Keratinocyte (primary cell): ENCODE data around the gene IL1RAPL2.

ENCODE experiments used
- EZH2 ChIP-seq: IDR thresholded peaks from one replicate; pipeline ENCODE4 v1.6.1; 2012; ENCODE audit warnings: inconsistent platforms, mild to moderate bottlenecking, low read length, moderate library complexity
- TF ChIP-seq, protein P1 (sequence below), 3 experiments: IDR thresholded peaks in 1 of 3; conservative IDR thresholded peaks in 1 of 3; optimal IDR thresholded peaks in 1 of 3; 2 replicates in 2 of 3; 3 replicates in 1 of 3; pipeline versions ENCODE3 to v1.5.1; 2011; ENCODE audit warnings: low read length in 3 of 3, mild to moderate bottlenecking in 3 of 3, moderate library complexity in 2 of 3, control low read depth in 1 of 3, inconsistent platforms in 1 of 3; ENCODE audit not compliant: insufficient read depth in 2 of 3; ENCODE audit errors: extremely low read depth in 1 of 3

DNA sequence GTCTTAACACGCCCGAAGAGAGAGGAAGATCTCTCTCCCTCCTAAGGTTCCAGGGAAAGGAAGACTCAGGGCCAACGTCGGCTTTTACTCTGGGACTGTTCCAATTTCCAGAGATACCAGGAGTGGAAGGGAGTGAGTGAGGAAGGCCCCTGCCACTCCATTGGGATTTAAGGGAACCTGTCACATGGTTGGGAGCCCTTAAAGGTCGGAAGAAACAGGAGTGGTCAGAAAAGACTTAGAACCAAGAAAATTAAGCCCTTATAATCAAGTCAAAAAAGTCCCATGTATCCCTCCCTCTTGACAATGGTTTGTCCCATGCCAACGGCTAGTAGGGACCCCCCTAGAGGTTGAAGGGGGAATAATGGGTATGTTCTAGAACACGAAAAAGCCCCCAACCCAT is 654.6 kb downstream of the IL1RAPL2 start, which contains the start of gene TEX13A:
- TF ChIP-seq, protein P1, sequence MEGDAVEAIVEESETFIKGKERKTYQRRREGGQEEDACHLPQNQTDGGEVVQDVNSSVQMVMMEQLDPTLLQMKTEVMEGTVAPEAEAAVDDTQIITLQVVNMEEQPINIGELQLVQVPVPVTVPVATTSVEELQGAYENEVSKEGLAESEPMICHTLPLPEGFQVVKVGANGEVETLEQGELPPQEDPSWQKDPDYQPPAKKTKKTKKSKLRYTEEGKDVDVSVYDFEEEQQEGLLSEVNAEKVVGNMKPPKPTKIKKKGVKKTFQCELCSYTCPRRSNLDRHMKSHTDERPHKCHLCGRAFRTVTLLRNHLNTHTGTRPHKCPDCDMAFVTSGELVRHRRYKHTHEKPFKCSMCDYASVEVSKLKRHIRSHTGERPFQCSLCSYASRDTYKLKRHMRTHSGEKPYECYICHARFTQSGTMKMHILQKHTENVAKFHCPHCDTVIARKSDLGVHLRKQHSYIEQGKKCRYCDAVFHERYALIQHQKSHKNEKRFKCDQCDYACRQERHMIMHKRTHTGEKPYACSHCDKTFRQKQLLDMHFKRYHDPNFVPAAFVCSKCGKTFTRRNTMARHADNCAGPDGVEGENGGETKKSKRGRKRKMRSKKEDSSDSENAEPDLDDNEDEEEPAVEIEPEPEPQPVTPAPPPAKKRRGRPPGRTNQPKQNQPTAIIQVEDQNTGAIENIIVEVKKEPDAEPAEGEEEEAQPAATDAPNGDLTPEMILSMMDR (optimal IDR thresholded peaks at IDR 0.05 in 1 of 3, IDR thresholded peaks at IDR 0.05 in 1 of 3, conservative IDR thresholded peaks at IDR 0.05 in 1 of 3; ENCODE audit: extremely low read depth in 1 of 3, insufficient read depth in 2 of 3, low read length in 3 of 3), result no peak
- no peak for TF ChIP-seq EZH2
